HCT116 (cell line): ENCODE data around the gene DRD4. TPM values are rescaled to one million over a fixed set of nuclear protein-coding genes. Genes with fewer than 3 reads are reported as not detected.

ENCODE experiments used
- ATAC-seq: fragments of 200-7000 bp; cut with Tn5 transposase; 2 replicates; pipeline ENCODE4 v1.9.1; 2020; ENCODE audit warnings: mild to moderate bottlenecking, moderate library complexity
- BruUV-seq: library from RNA; stranded (reverse); fragments of 400-500 nt; replicated peaks from 2 replicates; lab custom pipeline; 2021; lab: Mats Ljungman, UMichigan
- CTCF ChIA-PET: fragments of 300-600 bp; sonication (Branson Sonifier 250); formaldehyde crosslinking; loops from one replicate; lab custom pipeline; 2021; ENCODE audit warnings: antibody characterized with exemption; lab: Charles Lee
- POLR2A ChIA-PET: fragments of 300-600, 350-600 bp; sonication (Branson Sonifier 250); formaldehyde crosslinking; loops from one replicate; lab custom pipeline; 2021; ENCODE audit warnings: antibody characterized with exemption; lab: Charles Lee
- RAD21 ChIA-PET, 2 experiments: fragments of 300-600 bp; sonication (Branson Sonifier 250); formaldehyde crosslinking; loops; one replicate each; lab custom pipeline; 2023; ENCODE audit warnings: low total read pairs in 2 of 2; ENCODE audit not compliant: uncharacterized antibody in 2 of 2, unreplicated experiment in 2 of 2, low non-redundant PET in 1 of 2; lab: Charles Lee
- DNase-seq: peaks from one replicate; pipeline ENCODE4 v3.0.0-alpha.2; 2010; ENCODE audit warnings: low read depth, low spot score
- H2AFZ ChIP-seq: fragments of 200-600 bp; shearing (Covaris generic), sonication (generic); 2 replicates; pipeline ENCODE4 v1.6.1; 2017; ENCODE audit warnings: low read depth, mixed run types, mixed read lengths, antibody characterized with exemption, low read length; ENCODE audit not compliant: poor library complexity, severe bottlenecking
- H3K27ac ChIP-seq: 2 replicates; pipeline ENCODE4 v1.5.1; 2012; ENCODE audit warnings: low read depth, low read length
- H3K27me3 ChIP-seq: fragments of 200-600 bp; sonication (generic); 2 replicates; pipeline ENCODE4 v1.6.1; 2016; ENCODE audit warnings: mixed run types, low read length, mixed read lengths; ENCODE audit not compliant: insufficient read depth
- H3K36me3 ChIP-seq, 2 experiments: fragments of 200-500 bp in 1 of 2; fragments of 200-600 bp in 1 of 2; sonication (Bioruptor generic) in 1 of 2; sonication (generic) in 1 of 2; 2 replicates each; pipeline versions ENCODE4 v1.5.1 to v1.6.1; 2014 to 2016; ENCODE audit warnings: low read length in 2 of 2, inconsistent platforms in 1 of 2, mixed read lengths in 1 of 2, mixed run types in 1 of 2; ENCODE audit not compliant: insufficient read depth in 2 of 2, control insufficient read depth in 1 of 2
- H3K4me1 ChIP-seq, 2 experiments: fragments of 200-600 bp in 1 of 2; sonication (generic) in 1 of 2; 2 replicates each; pipeline versions ENCODE4 v1.5.1 to v1.6.1; 2012 to 2017; ENCODE audit warnings: low read length in 2 of 2, inconsistent platforms in 1 of 2, mild to moderate bottlenecking in 1 of 2, mixed read lengths in 1 of 2, mixed run types in 1 of 2, moderate library complexity in 1 of 2; ENCODE audit not compliant: insufficient read depth in 2 of 2, control insufficient read depth in 1 of 2
- H3K4me2 ChIP-seq: fragments of 200-600 bp; sonication (generic); 2 replicates; pipeline ENCODE4 v1.6.1; 2017; ENCODE audit warnings: mixed run types, low read length, mixed read lengths
- H3K4me3 ChIP-seq, 2 experiments: fragments of 200-600 bp in 1 of 2; sonication (generic) in 1 of 2; replicated peaks in 1 of 2; 2 replicates each; pipeline ENCODE4 v1.5.1; 2011 to 2016; ENCODE audit warnings: low read length in 2 of 2, control low read depth in 1 of 2, low read depth in 1 of 2, mild to moderate bottlenecking in 1 of 2, mixed read lengths in 1 of 2, mixed run types in 1 of 2
- H3K79me2 ChIP-seq: fragments of 200-600 bp; sonication (generic); 2 replicates; pipeline ENCODE4 v1.6.1; 2017; ENCODE audit warnings: mild to moderate bottlenecking, mixed run types, low read length, moderate library complexity, mixed read lengths; ENCODE audit not compliant: insufficient read depth
- H3K9ac ChIP-seq: fragments of 200-600 bp; sonication (generic); 2 replicates; pipeline ENCODE4 v1.6.1; 2016; ENCODE audit warnings: low read length, mixed read lengths
- H3K9me2 ChIP-seq: fragments of 200-600 bp; sonication (generic), shearing (Covaris generic); 2 replicates; pipeline ENCODE4 v1.6.1; 2017; ENCODE audit warnings: mixed run types, mild to moderate bottlenecking, moderate library complexity; ENCODE audit not compliant: insufficient read depth
- H3K9me3 ChIP-seq, 2 experiments: fragments of 200-500 bp in 1 of 2; fragments of 200-600 bp in 1 of 2; sonication (Bioruptor generic) in 1 of 2; sonication (generic) in 1 of 2; 2 replicates each; pipeline ENCODE4 v1.6.1; 2014 to 2017; ENCODE audit warnings: low read length in 2 of 2, mixed read lengths in 2 of 2, inconsistent platforms in 1 of 2, low read depth in 1 of 2, mild to moderate bottlenecking in 1 of 2, mixed run types in 1 of 2, moderate library complexity in 1 of 2; ENCODE audit not compliant: control insufficient read depth in 1 of 2, insufficient read depth in 1 of 2
- H4K20me1 ChIP-seq: fragments of 200-600 bp; sonication (generic), shearing (Covaris generic); 2 replicates; pipeline ENCODE4 v1.6.1; 2017; ENCODE audit warnings: mixed run types, mild to moderate bottlenecking, moderate library complexity; ENCODE audit not compliant: insufficient read depth
- CBX3 ChIP-seq: IDR thresholded peaks from 2 replicates; pipeline ENCODE4 v1.6.1; 2012; ENCODE audit warnings: low read depth
- CEBPB ChIP-seq: IDR thresholded peaks from 2 replicates; pipeline ENCODE4 v1.6.1; 2012; ENCODE audit warnings: low read depth
- EGR1 ChIP-seq: IDR thresholded peaks from 2 replicates; pipeline ENCODE4 v1.6.1; 2012; ENCODE audit warnings: low read depth
- ELF1 ChIP-seq: IDR thresholded peaks from 2 replicates; pipeline ENCODE4 v1.6.1; 2012; ENCODE audit warnings: low read depth, borderline replicate concordance
- EZH2 ChIP-seq: fragments of 200-600 bp; sonication (generic); IDR thresholded peaks from 2 replicates; pipeline ENCODE4 v1.6.1; 2017; ENCODE audit warnings: antibody characterized with exemption, mixed run types
- FOSL1 ChIP-seq: IDR thresholded peaks from 2 replicates; pipeline ENCODE4 v1.6.1; 2012; ENCODE audit warnings: low read depth
- POLR2AphosphoS5 ChIP-seq: IDR thresholded peaks from 2 replicates; pipeline ENCODE4 v1.6.1; 2011; ENCODE audit warnings: mild to moderate bottlenecking, low read depth, low read length, moderate library complexity
- RAD21 ChIP-seq: IDR thresholded peaks from 2 replicates; pipeline ENCODE4 v1.6.1; 2012; ENCODE audit warnings: low read depth, mild to moderate bottlenecking
- SP1 ChIP-seq: IDR thresholded peaks from 2 replicates; pipeline ENCODE4 v1.6.1; 2012; ENCODE audit warnings: low read depth
- SRF ChIP-seq: IDR thresholded peaks from 2 replicates; pipeline ENCODE4 v1.6.1; 2012; ENCODE audit warnings: low read depth
- TCF7L2 ChIP-seq: IDR thresholded peaks from 2 replicates; pipeline ENCODE4 v1.7.0; 2011; ENCODE audit warnings: borderline replicate concordance, inconsistent platforms; ENCODE audit not compliant: insufficient read depth, insufficient read length; ENCODE audit errors: extremely low read depth
- ZFX ChIP-seq: fragments of 450-650 bp; IDR thresholded peaks from 2 replicates; pipeline ENCODE4 v1.6.1; 2017
- ZNF274 ChIP-seq: fragments of 200-500 bp; sonication (Bioruptor generic); IDR thresholded peaks from 2 replicates; pipeline ENCODE4 v1.6.1; 2014; ENCODE audit warnings: mild to moderate bottlenecking, low read depth, low read length, inconsistent platforms
- intact Hi-C: fragments of 100-400 bp; cut with micrococcal nuclease; formaldehyde crosslinking; loops from 2 replicates; pipeline ENCODE4 v1.10.0; 2022
- total RNA-seq: library from RNA; stranded (reverse); gene quantifications from one replicate; pipeline ENCODE4 v1.2.1, GENCODE V29; 2021; ENCODE audit not compliant: unreplicated experiment
- TF ChIP-seq, protein P1 (sequence below): IDR thresholded peaks from 2 replicates; pipeline ENCODE4 v1.6.1; 2011; ENCODE audit warnings: mild to moderate bottlenecking, low read length, moderate library complexity; ENCODE audit not compliant: insufficient replicate concordance; ENCODE audit errors: extremely low read depth
- TF ChIP-seq, protein P2 (sequence below): IDR thresholded peaks from 2 replicates; pipeline ENCODE4 v1.6.1; 2012

DRD4 gene
- total RNA-seq, 1 experiment from 2014 or later, result 2.4 TPM

DNA sequence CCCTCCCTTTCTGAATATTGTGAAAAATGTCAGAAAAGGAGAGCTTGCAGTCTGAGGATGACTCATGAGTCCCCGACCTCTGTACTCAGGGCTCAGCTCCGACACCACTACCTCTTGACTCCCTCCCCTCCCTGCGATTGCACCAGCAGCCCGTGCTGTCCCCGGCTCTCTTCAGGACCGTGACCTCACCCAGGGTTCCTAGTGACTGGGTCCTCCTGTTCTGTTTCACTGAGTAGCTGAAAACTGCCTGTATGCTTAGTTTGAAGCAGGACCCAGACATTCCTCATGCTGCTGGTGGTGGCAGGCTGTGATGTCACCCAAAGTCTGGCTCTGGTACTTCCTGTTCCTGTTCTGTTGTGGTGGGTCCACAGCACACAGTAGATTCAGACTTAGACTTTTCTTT lies 49.1 kb upstream of the DRD4 start:
- H3K4me3 ChIP-seq, result no peak overlapping the region
- no peaks in the 10 kb centered on the region for H4K20me1 ChIP-seq
- H3K9me3 ChIP-seq, result no peaks in the 10 kb centered on the region
- ChIA-PET CTCF (no interaction called here), RAD21 (no interaction called here), POLR2A (no interaction called here)
- H3K36me3 ChIP-seq, result peaks cover 47 to 63% of the 10 kb centered on the region in 2 experiments
- H3K27ac ChIP-seq, result no peak overlapping the region
- intact Hi-C loops, result no loop called here
- no TSS peak for BruUV-seq
- no peaks in the 10 kb centered on the region for H3K27me3 ChIP-seq
- no peaks in the 10 kb centered on the region for H3K4me1 ChIP-seq
- H3K9ac ChIP-seq, result no peak overlapping the region
- H3K9me2 ChIP-seq, result no peaks in the 10 kb centered on the region
- no peak overlapping the region for H2AFZ ChIP-seq
- TF ChIP-seq EZH2 (no peak), EGR1 (no peak), ZNF274 (no peak), POLR2AphosphoS5 (no peak), SP1 (no peak), TCF7L2 (no peak)
- no peak for ATAC-seq
- DNase-seq, result no peak
- peaks cover 83% of the 10 kb centered on the region for H3K79me2 ChIP-seq
- H3K4me2 ChIP-seq, result no peak overlapping the region

DNA sequence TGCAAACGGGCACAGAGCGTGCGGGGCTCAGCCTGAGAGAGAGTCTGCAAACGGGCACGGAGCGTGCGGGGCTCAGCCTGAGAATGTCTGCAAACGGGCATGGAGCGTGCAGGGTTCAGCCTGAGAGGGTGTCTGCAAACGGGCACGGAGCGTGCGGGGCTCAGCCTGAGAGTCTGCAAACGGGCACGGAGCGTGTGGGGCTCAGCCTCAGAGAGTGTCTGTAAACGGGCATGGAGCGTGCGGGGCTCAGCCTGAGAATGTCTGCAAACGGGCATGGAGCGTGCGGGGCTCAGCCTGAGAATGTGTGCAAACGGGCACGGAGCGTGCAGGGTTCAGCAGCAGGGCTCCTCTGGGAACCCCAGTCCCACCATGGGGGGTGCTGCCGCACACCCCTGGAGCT lies 47.3 kb upstream of the DRD4 start:
- no TSS peak for BruUV-seq
- Histone ChIP-seq H2AFZ (no peak overlapping the region), H3K9me3 (no peaks in the 10 kb centered on the region), H3K9me2 (no peaks in the 10 kb centered on the region), H3K27me3 (no peaks in the 10 kb centered on the region), H3K4me3 (no peak overlapping the region), H3K79me2 (peaks cover 83% of the 10 kb centered on the region), H3K4me2 (no peak overlapping the region), H3K9ac (no peak overlapping the region)
- CTCF ChIA-PET, result no interaction called here
- intact Hi-C loops, result no loop called here
- TF ChIP-seq CBX3 (no peak), FOSL1 (no peak), EGR1 (no peak), SP1 (no peak), EZH2 (no peak), TCF7L2 (no peak), ZFX (no peak), RAD21 (no peak), SRF (no peak), CEBPB (no peak), ELF1 (no peak)
- TF ChIP-seq, protein P1, sequence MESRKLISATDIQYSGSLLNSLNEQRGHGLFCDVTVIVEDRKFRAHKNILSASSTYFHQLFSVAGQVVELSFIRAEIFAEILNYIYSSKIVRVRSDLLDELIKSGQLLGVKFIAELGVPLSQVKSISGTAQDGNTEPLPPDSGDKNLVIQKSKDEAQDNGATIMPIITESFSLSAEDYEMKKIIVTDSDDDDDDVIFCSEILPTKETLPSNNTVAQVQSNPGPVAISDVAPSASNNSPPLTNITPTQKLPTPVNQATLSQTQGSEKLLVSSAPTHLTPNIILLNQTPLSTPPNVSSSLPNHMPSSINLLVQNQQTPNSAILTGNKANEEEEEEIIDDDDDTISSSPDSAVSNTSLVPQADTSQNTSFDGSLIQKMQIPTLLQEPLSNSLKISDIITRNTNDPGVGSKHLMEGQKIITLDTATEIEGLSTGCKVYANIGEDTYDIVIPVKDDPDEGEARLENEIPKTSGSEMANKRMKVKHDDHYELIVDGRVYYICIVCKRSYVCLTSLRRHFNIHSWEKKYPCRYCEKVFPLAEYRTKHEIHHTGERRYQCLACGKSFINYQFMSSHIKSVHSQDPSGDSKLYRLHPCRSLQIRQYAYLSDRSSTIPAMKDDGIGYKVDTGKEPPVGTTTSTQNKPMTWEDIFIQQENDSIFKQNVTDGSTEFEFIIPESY, result no peak
- TF ChIP-seq, protein P2, sequence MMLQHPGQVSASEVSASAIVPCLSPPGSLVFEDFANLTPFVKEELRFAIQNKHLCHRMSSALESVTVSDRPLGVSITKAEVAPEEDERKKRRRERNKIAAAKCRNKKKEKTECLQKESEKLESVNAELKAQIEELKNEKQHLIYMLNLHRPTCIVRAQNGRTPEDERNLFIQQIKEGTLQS, result no peak
- TF ChIP-seq, all 23 proteins: peak for 0
- Histone ChIP-seq H3K27ac (no peak overlapping the region), H3K36me3 (peaks cover 49 to 65% of the 10 kb centered on the region in 2 experiments), H3K4me1 (peaks cover 0 to 8% of the 10 kb centered on the region in 2 experiments; a peak in 2 of 4 replicates), H4K20me1 (no peaks in the 10 kb centered on the region)
- ChIA-PET POLR2A (no interaction called here), RAD21 (no interaction called here)
- DNase-seq (no peak), ATAC-seq (no peak)
